ENCODE data around the gene ARL5B.

Gene ARL5B

GRCh38 chr10:18699849-18700840, 40.9 kb downstream of the ARL5B start:
- in situ Hi-C loops (cut with MboI; ENCODE audit: low sequenced_read_pairs) = no loop called here

- in situ Hi-C loops (cut with MboI; ENCODE audit: low sequenced_read_pairs) = no loop called here
These were observed 44.3 kb downstream of the ARL5B start for GRCh38 chr10:18703521-18703920.

- in situ Hi-C loops (cut with MboI; ENCODE audit: low sequenced_read_pairs) = no loop called here
These were observed 51.0 kb downstream of the ARL5B start for GRCh38 chr10:18710201-18710653.

DNA sequence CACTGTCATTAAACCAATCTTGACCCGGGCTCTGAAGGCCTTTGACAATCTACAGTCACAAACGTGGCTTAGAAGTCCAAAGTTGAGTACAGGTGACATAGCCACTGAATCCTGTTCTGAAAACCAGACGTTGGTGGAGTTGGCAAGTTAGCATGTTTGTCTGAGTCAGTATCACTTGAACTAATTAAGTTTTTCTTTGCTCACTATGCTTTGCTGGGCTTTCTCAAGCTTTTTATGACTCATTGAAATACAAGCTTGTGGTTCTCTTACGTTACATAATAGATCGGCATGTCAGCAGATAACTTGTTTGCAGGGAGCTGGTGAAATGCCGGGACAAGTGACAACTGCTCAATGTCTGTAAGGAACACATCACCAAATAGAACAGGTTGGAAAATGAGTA, 53.8 kb downstream of the ARL5B start:
- in situ Hi-C loops (cut with MboI; ENCODE audit: low sequenced_read_pairs) = no loop called here

DNA sequence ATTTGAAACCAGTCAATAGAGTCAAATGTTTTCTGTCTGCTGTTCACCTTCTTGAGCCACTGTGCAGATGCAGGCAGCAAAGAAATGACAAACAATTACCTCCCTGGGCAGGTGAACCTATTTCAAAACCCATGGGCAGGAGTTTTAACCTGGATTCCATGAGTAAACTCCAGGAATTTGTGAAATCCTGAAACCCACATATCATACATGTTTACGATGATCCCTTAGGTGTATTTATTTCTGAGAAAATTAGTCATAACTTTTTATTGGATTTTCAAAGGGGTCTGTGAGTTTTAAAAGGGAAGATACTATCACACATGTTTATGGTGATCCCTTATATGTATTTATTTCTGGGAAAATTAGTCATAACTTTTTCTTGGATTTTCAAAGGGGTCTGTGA, 59.8 kb downstream of the ARL5B start:
- in situ Hi-C loops (cut with MboI; ENCODE audit: low sequenced_read_pairs) = no loop called here

DNA sequence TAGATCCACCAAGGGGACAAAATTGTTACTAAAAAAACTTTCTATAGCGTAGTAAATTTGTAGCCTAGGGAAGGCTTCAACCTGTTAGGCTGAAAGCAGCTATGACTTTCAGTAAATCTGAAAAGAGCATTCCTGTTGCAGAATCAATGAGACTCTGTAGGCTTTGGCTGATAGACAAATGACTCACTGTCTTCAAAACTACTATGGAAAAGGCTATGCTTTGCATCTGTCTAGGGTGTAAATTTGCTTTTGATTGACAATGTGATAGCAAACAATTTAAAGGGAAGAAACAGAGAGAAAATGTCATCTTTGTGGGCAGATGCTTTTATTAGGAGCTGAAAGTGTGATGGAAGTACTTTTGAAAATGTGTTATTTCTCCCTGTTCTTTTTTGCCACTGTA, 60.6 kb downstream of the ARL5B start:
- in situ Hi-C loops (cut with MboI; ENCODE audit: low sequenced_read_pairs) = no loop called here

- in situ Hi-C loops (cut with MboI; ENCODE audit: low sequenced_read_pairs) = no loop called here
These were observed 61.8 kb downstream of the ARL5B start for GRCh38 chr10:18721067-18721466.

GRCh38 chr10:18723801-18724200, 64.6 kb downstream of the ARL5B start:
- in situ Hi-C loops (cut with MboI; ENCODE audit: low sequenced_read_pairs) = no loop called here
